IPS DF 6.9 (cell line): Measurements from ENCODE around the gene ACER3.

Experiments
- DNase-seq: peaks from one replicate; pipeline ENCODE4 v3.0.0-alpha.2; 2013; ENCODE audit warnings: low read depth, low spot score
- H3K27ac ChIP-seq: one replicate; pipeline ENCODE4 v1.5.1; 2013; ENCODE audit warnings: low read length, control low read depth
- H3K27me3 ChIP-seq: 2 replicates; pipeline ENCODE4 v1.6.1; 2013; ENCODE audit warnings: mild to moderate bottlenecking, low read length; ENCODE audit not compliant: control insufficient read depth, insufficient read depth
- H3K36me3 ChIP-seq: 2 replicates; pipeline ENCODE4 v1.6.1; 2013; ENCODE audit warnings: low read length; ENCODE audit not compliant: control insufficient read depth, insufficient read depth
- H3K4me1 ChIP-seq: 2 replicates; pipeline ENCODE4 v1.6.1; 2013; ENCODE audit warnings: low read length; ENCODE audit not compliant: control insufficient read depth, insufficient read depth
- H3K4me3 ChIP-seq: 2 replicates; pipeline ENCODE4 v1.5.1; 2013; ENCODE audit warnings: mild to moderate bottlenecking, low read length
- H3K9me3 ChIP-seq: 2 replicates; pipeline ENCODE4 v1.6.1; 2013; ENCODE audit warnings: low read length, inconsistent platforms; ENCODE audit not compliant: control insufficient read depth, insufficient read depth
- WGBS: extraction: QIAGEN DNeasy Blood & Tissue Kit; methylation state at CpG from one replicate; pipeline ENCODE4 v1.1.7; 2013; ENCODE audit warnings: mixed read lengths, missing lambda C conversion rate; ENCODE audit not compliant: insufficient read length, insufficient coverage; 5-methylcytosine and 5-hydroxymethylcytosine counted together

Gene ACER3

GRCh38 chr11:77065878-77066228 is 205.1 kb downstream of the ACER3 start:
- Histone ChIP-seq H3K4me1 (peaks cover 3% of the 10 kb centered on the region), H3K4me3 (peak overlapping the region; percentile 37; the same call in 1 of the 2 replicates), H3K27me3 (no peaks in the 10 kb centered on the region), H3K36me3 (no peaks in the 10 kb centered on the region), H3K27ac (no peak overlapping the region), H3K9me3 (no peaks in the 10 kb centered on the region)
- no CpG with 5 or more reads among the region's 14 CpGs for WGBS
- no peak for DNase-seq

DNA sequence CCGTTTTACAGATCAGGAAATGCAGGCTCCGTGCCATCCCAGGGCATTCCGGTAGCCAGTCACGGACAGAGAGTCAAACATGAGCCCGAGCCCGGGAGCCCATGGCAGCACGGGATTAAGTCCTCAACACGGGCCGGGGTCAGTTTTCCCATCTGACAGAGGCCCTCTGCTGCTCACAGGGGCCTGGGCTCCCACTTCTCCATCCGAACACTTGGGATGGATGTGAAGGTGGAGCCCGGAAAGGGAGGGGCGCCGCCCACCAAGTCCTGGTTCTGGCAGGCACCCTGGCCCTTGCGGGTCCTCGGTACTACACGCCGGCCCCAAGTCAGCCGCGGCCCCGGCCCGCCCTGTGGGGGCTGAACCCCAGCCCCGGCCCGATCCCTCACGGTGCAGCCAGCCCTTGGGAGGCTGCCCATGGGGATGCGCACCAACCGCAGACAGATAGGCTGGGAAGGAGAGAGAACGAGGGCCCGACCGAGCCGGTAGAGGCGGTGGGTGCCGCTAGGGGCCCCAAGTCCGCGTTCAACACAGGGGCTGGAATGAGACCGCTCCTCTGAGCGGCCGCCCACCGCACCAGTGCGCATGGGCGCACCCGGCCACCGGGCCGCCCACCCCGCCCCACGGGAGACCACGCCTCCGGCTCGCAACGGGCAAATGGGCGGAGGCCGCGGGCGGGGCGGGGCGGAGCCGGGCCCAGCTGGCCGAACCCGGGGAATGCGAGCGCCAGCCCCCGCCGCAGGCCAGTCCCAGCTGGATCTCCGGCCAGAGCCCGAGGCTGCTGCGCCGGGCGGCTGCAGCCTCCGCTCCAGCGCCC is 205.7 kb downstream of the ACER3 start, which contains the start of gene CAPN5:
TSS of gene CAPN5 (plus strand) at position 743 of the 814 bp plus-strand sequence. CDS start 17,916 bp downstream, outside the sequence.
- Histone ChIP-seq H3K4me3 (peak within 1 kb of the TSS; percentile 79; the same call in 1 of the 2 replicates), H3K27me3 (no peaks in the 10 kb centered on the region), H3K4me1 (peaks cover 3% of the 10 kb centered on the region), H3K36me3 (no peaks in the 10 kb centered on the region), H3K27ac (no peak within 1 kb of the TSS), H3K9me3 (no peaks in the 10 kb centered on the region)
- WGBS, result no CpG with 5 or more reads among the region's 69 CpGs
- peak; percentile 68 for DNase-seq

- no peaks in the 10 kb centered on the region for H3K36me3 ChIP-seq
- no peak overlapping the region; the same call in 1 of the 2 replicates for H3K4me3 ChIP-seq
- no peaks in the 10 kb centered on the region for H3K9me3 ChIP-seq
- peaks cover 3% of the 10 kb centered on the region for H3K4me1 ChIP-seq
- no peak overlapping the region for H3K27ac ChIP-seq
- no peak for DNase-seq
- no CpG with 5 or more reads among the region's 8 CpGs for WGBS
- H3K27me3 ChIP-seq, result no peaks in the 10 kb centered on the region
These were observed 207.2 kb downstream of the ACER3 start for GRCh38 chr11:77067861-77068443.

- peaks cover 3% of the 10 kb centered on the region for H3K4me1 ChIP-seq
These were observed 208.0 kb downstream of the ACER3 start for GRCh38 chr11:77068457-77069335.

GRCh38 chr11:77069336-77069968 is 208.7 kb downstream of the ACER3 start:
- H3K4me3 ChIP-seq, result no peak overlapping the region
- no peak overlapping the region for H3K27ac ChIP-seq
- DNase-seq, result no peak
- H3K9me3 ChIP-seq, result no peaks in the 10 kb centered on the region
- H3K27me3 ChIP-seq, result no peaks in the 10 kb centered on the region
- WGBS, result no CpG with 5 or more reads among the region's 6 CpGs
- no peaks in the 10 kb centered on the region for H3K36me3 ChIP-seq
- peaks cover 3% of the 10 kb centered on the region for H3K4me1 ChIP-seq

More at GRCh38 chr11:77068457-77069335, 208.0 kb downstream of the ACER3 start:
- no peak for DNase-seq
- no peak overlapping the region for H3K27ac ChIP-seq
- H3K36me3 ChIP-seq, result no peaks in the 10 kb centered on the region
- H3K27me3 ChIP-seq, result no peaks in the 10 kb centered on the region
- H3K4me3 ChIP-seq, result no peak overlapping the region
- no CpG with 5 or more reads among the region's 7 CpGs for WGBS
- H3K9me3 ChIP-seq, result no peaks in the 10 kb centered on the region

GRCh38 chr11:77069969-77070582 is 209.4 kb downstream of the ACER3 start:
- peaks cover 3% of the 10 kb centered on the region for H3K4me1 ChIP-seq
- H3K36me3 ChIP-seq, result no peaks in the 10 kb centered on the region
- H3K9me3 ChIP-seq, result no peaks in the 10 kb centered on the region
- no peak for DNase-seq
- no peak overlapping the region for H3K27ac ChIP-seq
- WGBS, result no CpG with 5 or more reads among the region's 8 CpGs
- H3K4me3 ChIP-seq, result no peak overlapping the region
- H3K27me3 ChIP-seq, result no peaks in the 10 kb centered on the region

DNA sequence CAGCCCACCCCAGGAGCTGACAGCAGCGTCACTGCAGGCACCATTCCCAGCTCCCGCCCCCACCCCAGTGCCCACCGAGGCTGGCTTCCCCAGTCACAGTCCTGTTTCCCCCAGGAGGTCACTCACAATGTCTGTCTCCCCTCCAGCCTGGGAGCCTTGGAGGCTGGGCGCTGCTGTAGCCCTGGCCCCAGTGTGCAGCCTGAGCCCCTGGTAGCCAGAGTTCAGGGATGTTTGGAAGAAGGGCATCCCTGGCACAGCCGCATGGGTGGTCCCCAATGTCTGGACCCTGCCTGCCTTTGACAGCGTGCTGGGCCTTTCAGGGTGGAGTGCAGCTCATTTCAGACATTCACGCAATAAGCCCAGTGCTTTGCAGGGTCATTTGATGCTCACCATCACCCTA is 210.4 kb downstream of the ACER3 start:
- DNase-seq, result no peak
- Histone ChIP-seq H3K36me3 (no peaks in the 10 kb centered on the region), H3K4me1 (peaks cover 3% of the 10 kb centered on the region), H3K4me3 (no peak overlapping the region), H3K9me3 (no peaks in the 10 kb centered on the region), H3K27me3 (no peaks in the 10 kb centered on the region), H3K27ac (no peak overlapping the region)
- WGBS, result no CpG with 5 or more reads among the region's 7 CpGs

DNA sequence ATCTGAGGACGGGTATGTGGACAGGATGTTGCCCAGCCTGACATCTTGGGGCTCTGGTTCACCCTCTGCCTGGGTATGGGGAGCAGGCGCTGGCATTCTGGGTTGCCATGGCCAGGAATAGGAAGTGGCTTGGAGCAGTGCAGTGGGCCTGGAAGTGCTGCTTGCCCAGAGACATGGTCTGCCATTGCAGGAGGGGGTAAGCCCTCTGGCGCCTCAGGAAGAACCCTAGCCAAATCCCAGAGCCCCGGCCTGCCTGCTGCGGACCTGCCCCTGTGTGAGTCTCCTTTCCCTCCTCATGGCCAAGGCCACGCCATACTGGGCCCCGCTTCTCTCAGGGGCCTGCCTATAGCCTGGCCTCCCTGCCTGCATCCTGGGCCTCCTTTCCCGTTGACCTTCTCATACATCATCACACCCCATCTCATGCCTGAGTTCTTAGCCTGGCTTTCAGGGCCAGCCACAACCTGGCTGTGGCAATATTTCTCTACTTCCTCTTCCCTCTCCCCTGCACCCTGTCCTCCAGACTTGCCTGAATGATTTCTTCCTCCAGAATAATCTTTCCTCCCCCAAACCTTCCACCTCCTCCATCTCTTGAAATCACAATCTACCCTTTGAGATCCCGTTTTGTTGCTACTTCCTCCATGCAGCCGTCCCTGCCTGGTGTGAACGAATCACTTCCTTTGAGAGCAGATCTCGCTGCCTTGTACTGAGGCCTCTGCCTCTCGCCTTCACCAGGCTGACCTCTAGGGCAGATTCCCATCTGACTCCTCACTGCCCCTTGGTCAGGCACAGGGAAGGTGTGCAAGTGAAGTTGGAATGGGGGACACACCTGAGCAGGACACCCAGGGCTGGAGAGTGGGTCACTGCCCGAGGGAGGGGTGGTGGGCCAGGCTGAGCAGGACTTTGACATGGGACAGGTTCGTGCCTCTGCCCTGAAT is 211.2 kb downstream of the ACER3 start:
- DNase-seq, result no peak
- WGBS, result no CpG with 5 or more reads among the region's 15 CpGs
- no peaks in the 10 kb centered on the region for H3K27me3 ChIP-seq

DNA sequence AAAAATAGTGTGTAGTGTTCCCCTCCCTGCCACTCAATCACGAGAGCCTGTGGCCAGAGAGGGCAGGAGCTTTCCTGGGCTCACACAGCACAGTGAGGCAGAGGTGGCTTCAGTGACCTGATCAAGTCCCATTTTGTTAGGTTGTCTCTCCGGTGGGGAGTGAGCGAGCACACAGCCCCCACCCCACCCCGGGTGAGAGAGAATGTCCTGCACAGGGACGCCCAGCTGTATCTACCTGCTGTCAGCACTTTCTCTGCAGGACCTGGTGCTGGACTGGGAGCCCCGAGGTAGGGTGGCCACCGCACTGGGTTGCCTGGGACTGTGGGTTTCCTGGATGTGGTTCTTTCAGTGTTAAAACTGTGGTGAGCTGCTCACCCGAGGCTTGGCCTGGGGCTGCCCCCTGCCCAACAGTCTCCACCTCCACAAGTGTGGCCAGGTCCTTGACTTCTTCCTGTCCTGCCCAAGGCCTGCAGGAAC is 212.2 kb downstream of the ACER3 start:
- no peak for DNase-seq
- no peak overlapping the region for H3K4me3 ChIP-seq
- no peaks in the 10 kb centered on the region for H3K9me3 ChIP-seq
- no peak overlapping the region for H3K27ac ChIP-seq
- WGBS, result no CpG with 5 or more reads among the region's 8 CpGs
- no peaks in the 10 kb centered on the region for H3K36me3 ChIP-seq
- peaks cover 1% of the 10 kb centered on the region; the same call in 1 of the 2 replicates for H3K4me1 ChIP-seq
- H3K27me3 ChIP-seq, result no peaks in the 10 kb centered on the region

More for the DNA sequence above, 211.2 kb downstream of the ACER3 start:
- Histone ChIP-seq H3K36me3 (no peaks in the 10 kb centered on the region), H3K27ac (no peak overlapping the region), H3K4me3 (no peak overlapping the region), H3K9me3 (no peaks in the 10 kb centered on the region), H3K4me1 (peaks cover 3% of the 10 kb centered on the region)
